ENCODE measurements around the gene XIRP2. TPM values are rescaled to one million over a fixed set of nuclear protein-coding genes. Genes with fewer than 3 reads are reported as not detected.

The XIRP2 gene
- total and polyA plus RNA-seq, 2 of the 8 experiments (the other 6 are each of a cell fraction or from before 2014, with no cell fraction given) = 0.11 TPM; not detected in 1

- POLR2A ChIA-PET (ENCODE audit: partially characterized antibody) = no interaction called here
- Histone ChIP-seq H4K20me1 (replicated peaks in 1 of 2; ENCODE audit: control insufficient read depth in 1 of 2, insufficient read depth in 2 of 2, low read length in 2 of 2) (no peaks in the 10 kb centered on the region), H2BK120ac (replicated peaks; ENCODE audit: low read depth, low read length) (no peak overlapping the region)
- no peak for TF ChIP-seq KDM1A (IDR thresholded peaks at IDR 0.05; ENCODE audit: borderline replicate concordance, low read length)
These were observed 292.9 kb downstream of the XIRP2 start for GRCh38 chr2:167181134-167181533.

More at GRCh38 chr2:167181134-167181533, 292.9 kb downstream of the XIRP2 start:
- Histone ChIP-seq H3K23ac (ENCODE audit: insufficient read length) (no peak overlapping the region), H3K56ac (replicated peaks; ENCODE audit: insufficient read length, low read depth, low read length) (no peak overlapping the region), H4K5ac (ENCODE audit: insufficient read length, low read depth, low read length) (no peak overlapping the region), H2BK12ac (ENCODE audit: low read depth, low read length) (no peak overlapping the region), H3K79me2 (ENCODE audit: control insufficient read depth in 1 of 2, insufficient read depth in 2 of 2, low read length in 2 of 2) (no peaks in the 10 kb centered on the region), H3K23me2 (ENCODE audit: low read depth, low read length) (no peaks in the 10 kb centered on the region), H3K9ac (replicated peaks in 1 of 4; ENCODE audit: extremely low read depth in 1 of 4, low read depth in 3 of 4, low read length in 3 of 4) (no peak overlapping the region), H3K27ac (ENCODE audit: low read depth, low read length) (no peak overlapping the region), H3K18ac (ENCODE audit: extremely low read depth, low read length) (no peak overlapping the region), H4K91ac (replicated peaks; ENCODE audit: insufficient read length, low read length) (no peak overlapping the region), H3K27me3 (replicated peaks in 1 of 4; ENCODE audit: control insufficient read depth in 3 of 4, extremely low read depth in 1 of 4, insufficient read depth in 3 of 4, low read length in 3 of 4) (no peaks in the 10 kb centered on the region), H3K4me3 (ENCODE audit: extremely low read depth in 1 of 4, insufficient read depth in 2 of 4, low read depth in 3 of 4, low read length in 4 of 4) (no peak overlapping the region), H2BK15ac (ENCODE audit: low read length) (no peak overlapping the region), H2BK5ac (ENCODE audit: low read depth, low read length) (no peak overlapping the region), H2AFZ (ENCODE audit: low read length) (no peak overlapping the region), H2BK20ac (ENCODE audit: low read length) (no peak overlapping the region), H2AK5ac (ENCODE audit: low read depth, low read length) (no peak overlapping the region), H3K36me3 (ENCODE audit: control insufficient read depth in 2 of 4, insufficient read depth in 4 of 4, low read length in 3 of 4) (no peaks in the 10 kb centered on the region), H4K8ac (ENCODE audit: extremely low read depth, insufficient read depth, low read length) (no peak overlapping the region), H3K9me3 (ENCODE audit: insufficient read depth in 2 of 2, low read depth in 1 of 2, low read length in 1 of 2) (peaks cover 0 to under 1% of the 10 kb centered on the region in 2 experiments; a peak in 1 of 4 replicates), H3K79me1 (ENCODE audit: low read depth, low read length) (no peaks in the 10 kb centered on the region), H3K14ac (ENCODE audit: insufficient read length) (no peak overlapping the region), H3K4me2 (ENCODE audit: insufficient read depth in 1 of 2, low read depth in 2 of 2, low read length in 2 of 2) (no peak overlapping the region), H3K4ac (replicated peaks; ENCODE audit: insufficient read length, low read depth, low read length) (no peak overlapping the region), H3K4me1 (replicated peaks in 1 of 4; ENCODE audit: control insufficient read depth in 3 of 4, insufficient read depth in 4 of 4, low read length in 3 of 4) (no peaks in the 10 kb centered on the region)
- CTCF ChIA-PET (ENCODE audit: partially characterized antibody) = no interaction called here
- WGBS, 2 experiments (ENCODE audit: extremely low coverage in 1 of 2, insufficient coverage in 1 of 2, insufficient read length in 1 of 2, insufficient replicate concordance in 2 of 2, low coverage in 1 of 2, low lambda C conversion rate in 2 of 2, missing lambda C conversion rate in 1 of 2) = 86% methylated on average over 3 of the region's 3 CpGs; no CpG with 5 or more reads in 1 of the 2 experiments
- FAIRE-seq (no peak), DNase-seq (ENCODE audit: low read depth in 1 of 2, low spot score in 2 of 2) (no peak)

All from H1 (cell line).